Fibroblast of lung (primary cell): ENCODE results near the gene TUBA4B. TPM values are rescaled to one million over a fixed set of nuclear protein-coding genes. Genes with fewer than 3 reads are reported as not detected.

Source experiments
- DNase-seq, 2 donors: peaks; one replicate each; pipeline versions ENCODE4 v3.0.0 to v3.0.0-alpha.2; 2010; ENCODE audit warnings: low read depth in 2 of 2
- H2AFZ ChIP-seq: 2 replicates; pipeline ENCODE4 v1.5.1; 2012; ENCODE audit warnings: low read length, control low read depth, inconsistent platforms
- H3K27ac ChIP-seq: 2 replicates; pipeline ENCODE4 v1.5.1; 2011; ENCODE audit warnings: low read length, control low read depth; ENCODE audit not compliant: insufficient read depth
- H3K27me3 ChIP-seq: 2 replicates; pipeline ENCODE4 v1.5.1; 2011; ENCODE audit warnings: mild to moderate bottlenecking, low read length; ENCODE audit not compliant: control insufficient read depth, insufficient read depth
- H3K36me3 ChIP-seq: 2 replicates; pipeline ENCODE4 v1.5.1; 2011; ENCODE audit warnings: low read length; ENCODE audit not compliant: control insufficient read depth, insufficient read depth
- H3K4me1 ChIP-seq: 2 replicates; pipeline ENCODE4 v1.5.1; 2011; ENCODE audit warnings: low read length; ENCODE audit not compliant: control insufficient read depth, insufficient read depth; ENCODE audit errors: extremely low read depth
- H3K4me2 ChIP-seq: 2 replicates; pipeline ENCODE4 v1.5.1; 2011; ENCODE audit warnings: low read length, control low read depth; ENCODE audit not compliant: insufficient read depth; ENCODE audit errors: extremely low read depth
- H3K4me3 ChIP-seq, 4 experiments: fragments of 200-600 bp in 1 of 4; sonication (generic) in 1 of 4; replicated peaks in 1 of 4; 2 replicates each; pipeline ENCODE4 v1.5.1; 2011 to 2016; ENCODE audit warnings: low read length in 4 of 4, low read depth in 3 of 4, mild to moderate bottlenecking in 3 of 4, control low read depth in 2 of 4, inconsistent platforms in 1 of 4, mixed read lengths in 1 of 4; ENCODE audit not compliant: insufficient read depth in 1 of 4; ENCODE audit errors: control extremely low read depth in 1 of 4
- H3K79me2 ChIP-seq: 2 replicates; pipeline ENCODE4 v1.5.1; 2012; ENCODE audit warnings: mild to moderate bottlenecking, low read length, inconsistent platforms; ENCODE audit not compliant: control insufficient read depth, insufficient read depth
- H3K9ac ChIP-seq: 2 replicates; pipeline ENCODE4 v1.5.1; 2011; ENCODE audit warnings: mild to moderate bottlenecking, low read length, control low read depth; ENCODE audit not compliant: insufficient read depth
- H3K9me3 ChIP-seq: 2 replicates; pipeline ENCODE4 v1.5.1; 2012; ENCODE audit warnings: low read depth, low read length; ENCODE audit not compliant: control insufficient read depth, insufficient read depth
- H4K20me1 ChIP-seq: 2 replicates; pipeline ENCODE4 v1.5.1; 2011; ENCODE audit warnings: low read length; ENCODE audit not compliant: control insufficient read depth, insufficient read depth; ENCODE audit errors: extremely low read depth
- CTCF ChIP-seq, 2 donors: IDR thresholded peaks in 1 of 2; conservative IDR thresholded peaks in 1 of 2; 1 replicate in 1 of 2; 2 replicates in 1 of 2; pipeline ENCODE4 v1.5.1; 2011 to 2012; ENCODE audit warnings: low read length in 2 of 2, control low read depth in 1 of 2, inconsistent platforms in 1 of 2, low read depth in 1 of 2, mild to moderate bottlenecking in 1 of 2
- EZH2 ChIP-seq: IDR thresholded peaks from 2 replicates; pipeline ENCODE4 v1.5.1; 2012; ENCODE audit warnings: low read length, control low read depth, mild to moderate bottlenecking; ENCODE audit errors: missing control alignments
- polyA plus RNA-seq, 2 donors: library from polyadenylated mRNA; depleted of rRNA in 1 of 2; stranded (reverse) in 1 of 2; unstranded in 1 of 2; fragments of >200 nt; gene quantifications; 2 replicates each; pipeline ENCODE4 v1.2.1, GENCODE V29; 2011 to 2012; ENCODE audit warnings: missing spikeins in 1 of 2
- total RNA-seq: library from RNA; depleted of rRNA; stranded (reverse); fragments of >200 nt; gene quantifications from 2 replicates; pipeline ENCODE4 v1.2.1, GENCODE V29; 2014

TUBA4B gene
- total and polyA plus RNA-seq, 2 donors (not counting 1 experiment from before 2014, with no cell fraction given), result not detected

- Histone ChIP-seq H3K27ac (no peak overlapping the region), H4K20me1 (no peaks in the 10 kb centered on the region), H3K4me2 (no peak overlapping the region), H3K4me3 (no peak overlapping the region), H3K9me3 (no peaks in the 10 kb centered on the region), H3K9ac (no peak overlapping the region), H3K27me3 (peaks cover 18% of the 10 kb centered on the region), H2AFZ (no peak overlapping the region), H3K79me2 (no peaks in the 10 kb centered on the region), H3K4me1 (no peaks in the 10 kb centered on the region), H3K36me3 (no peaks in the 10 kb centered on the region)
- TF ChIP-seq EZH2 (no peak), CTCF (conservative IDR thresholded peaks at IDR 0.05 in 1 of 2, IDR thresholded peaks at IDR 0.05 in 1 of 2; ENCODE audit: low read depth in 1 of 2, low read length in 2 of 2) (no peak)
- no peak for DNase-seq
Observed at GRCh38 chr2:219268294-219268693, 15.3 kb downstream of the TUBA4B start.

GRCh38 chr2:219269362-219270054, 16.5 kb downstream of the TUBA4B start:
- no peak for DNase-seq
- Histone ChIP-seq H3K27me3 (peaks cover 18% of the 10 kb centered on the region), H4K20me1 (no peaks in the 10 kb centered on the region), H3K4me2 (no peak overlapping the region), H3K4me3 (no peak overlapping the region), H3K36me3 (no peaks in the 10 kb centered on the region), H2AFZ (no peak overlapping the region), H3K79me2 (no peaks in the 10 kb centered on the region), H3K4me1 (peaks cover 8% of the 10 kb centered on the region), H3K27ac (no peak overlapping the region), H3K9me3 (no peaks in the 10 kb centered on the region), H3K9ac (no peak overlapping the region)
- no peak for TF ChIP-seq CTCF (conservative IDR thresholded peaks at IDR 0.05 in 1 of 2, IDR thresholded peaks at IDR 0.05 in 1 of 2; ENCODE audit: low read depth in 1 of 2, low read length in 2 of 2)
- no peak for TF ChIP-seq EZH2

- Histone ChIP-seq H3K27me3 (peaks cover 18% of the 10 kb centered on the region), H2AFZ (no peak overlapping the region), H3K79me2 (no peaks in the 10 kb centered on the region), H3K4me1 (peaks cover 12% of the 10 kb centered on the region), H3K4me2 (no peak overlapping the region), H3K36me3 (no peaks in the 10 kb centered on the region), H3K4me3 (no peak overlapping the region), H3K27ac (no peak overlapping the region), H3K9me3 (no peaks in the 10 kb centered on the region), H4K20me1 (no peaks in the 10 kb centered on the region), H3K9ac (no peak overlapping the region)
- DNase-seq, result no peak
- no peak for TF ChIP-seq CTCF (conservative IDR thresholded peaks at IDR 0.05 in 1 of 2, IDR thresholded peaks at IDR 0.05 in 1 of 2; ENCODE audit: low read depth in 1 of 2, low read length in 2 of 2)
- no peak for TF ChIP-seq EZH2
Observed at GRCh38 chr2:219270055-219270372, 17.0 kb downstream of the TUBA4B start.
